CD14-positive monocyte (primary cell): ENCODE measurements around the gene ACVR1B. TPM values are rescaled to one million over a fixed set of nuclear protein-coding genes. Genes with fewer than 3 reads are reported as not detected.

Experiments used
- DNase-seq, 3 donors: peaks; one replicate each; pipeline ENCODE4 v3.0.0-alpha.2; 2011 to 2022
- H2AFZ ChIP-seq: 2 replicates; pipeline ENCODE4 v1.6.0; 2012; ENCODE audit warnings: mild to moderate bottlenecking, low read depth, low read length, inconsistent platforms; ENCODE audit not compliant: insufficient read depth, poor library complexity, severe bottlenecking
- H3K27ac ChIP-seq, 2 donors: 1 replicate in 1 of 2; 2 replicates in 1 of 2; pipeline ENCODE4 v1.5.1; 2012 to 2013; ENCODE audit warnings: low read length in 2 of 2, control low read depth in 1 of 2, inconsistent platforms in 1 of 2, low read depth in 1 of 2, mild to moderate bottlenecking in 1 of 2
- H3K27me3 ChIP-seq, 2 donors: one replicate each; pipeline versions ENCODE4 v1.6.0 to v1.6.1; 2011 to 2013; ENCODE audit warnings: low read length in 2 of 2; ENCODE audit not compliant: control insufficient read depth in 2 of 2, insufficient read depth in 2 of 2
- H3K36me3 ChIP-seq, 2 donors: replicated peaks in 1 of 2; 1 replicate in 1 of 2; 2 replicates in 1 of 2; pipeline versions ENCODE4 v1.5.1 to v1.6.1; 2012 to 2013; ENCODE audit warnings: low read length in 2 of 2, control low read depth in 1 of 2, inconsistent platforms in 1 of 2, mild to moderate bottlenecking in 1 of 2; ENCODE audit not compliant: insufficient read depth in 2 of 2, control insufficient read depth in 1 of 2
- H3K4me1 ChIP-seq, 2 donors: 1 replicate in 1 of 2; 2 replicates in 1 of 2; pipeline versions ENCODE4 v1.5.1 to v1.6.1; 2012 to 2013; ENCODE audit warnings: low read length in 2 of 2, control low read depth in 1 of 2, inconsistent platforms in 1 of 2, mild to moderate bottlenecking in 1 of 2, moderate library complexity in 1 of 2; ENCODE audit not compliant: insufficient read depth in 2 of 2, control insufficient read depth in 1 of 2
- H3K4me2 ChIP-seq: replicated peaks from 2 replicates; pipeline ENCODE3; 2012; ENCODE audit warnings: low read length, moderate library complexity, mild to moderate bottlenecking; ENCODE audit not compliant: poor library complexity, severe bottlenecking; ENCODE audit errors: extremely low read depth
- H3K4me3 ChIP-seq, 3 experiments: fragments of 200-600 bp in 1 of 3; sonication (generic) in 1 of 3; replicated peaks in 1 of 3; 1 replicate in 2 of 3; 2 replicates in 1 of 3; pipeline ENCODE4 v1.5.1; 2011 to 2013; ENCODE audit warnings: low read length in 3 of 3, mild to moderate bottlenecking in 3 of 3, control low read depth in 2 of 3, low read depth in 2 of 3, inconsistent platforms in 1 of 3, moderate library complexity in 1 of 3
- H3K79me2 ChIP-seq: 2 replicates; pipeline ENCODE4 v1.6.0; 2012; ENCODE audit warnings: mild to moderate bottlenecking, control low read depth, inconsistent platforms, low read length, moderate library complexity; ENCODE audit not compliant: insufficient read depth
- H3K9ac ChIP-seq: 2 replicates; pipeline ENCODE4 v1.6.0; 2017; ENCODE audit warnings: low read length, mild to moderate bottlenecking; ENCODE audit not compliant: insufficient read depth, poor library complexity, severe bottlenecking
- H3K9me3 ChIP-seq, 2 donors: replicated peaks in 1 of 2; 1 replicate in 1 of 2; 2 replicates in 1 of 2; pipeline versions ENCODE4 v1.5.1 to v1.6.1; 2012 to 2013; ENCODE audit warnings: low read length in 2 of 2, control low read depth in 1 of 2; ENCODE audit not compliant: control insufficient read depth in 1 of 2, insufficient read depth in 1 of 2
- H4K20me1 ChIP-seq: 2 replicates; pipeline ENCODE4 v1.6.0; 2012; ENCODE audit warnings: mild to moderate bottlenecking, low read length, control low read depth, moderate library complexity; ENCODE audit not compliant: insufficient read depth
- H3K27ac Mint-ChIP-seq, 7 donors: one replicate each; pipeline ENCODE4 v1.8.0; 2020; ENCODE audit warnings: mild to moderate bottlenecking in 7 of 7, mixed read lengths in 7 of 7, moderate library complexity in 6 of 7, inconsistent platforms in 2 of 7
- H3K27me3 Mint-ChIP-seq, 3 donors: one replicate each; pipeline ENCODE4 v1.8.0; 2021 to 2022; ENCODE audit warnings: low read depth in 3 of 3, mild to moderate bottlenecking in 3 of 3, mixed read lengths in 3 of 3, moderate library complexity in 3 of 3, inconsistent platforms in 1 of 3
- H3K36me3 Mint-ChIP-seq, 2 donors: one replicate each; pipeline ENCODE4 v1.8.0; 2020; ENCODE audit warnings: mixed read lengths in 2 of 2, inconsistent platforms in 1 of 2, mild to moderate bottlenecking in 1 of 2
- H3K4me1 Mint-ChIP-seq: one replicate; pipeline ENCODE4 v1.8.0; 2020; ENCODE audit warnings: mild to moderate bottlenecking, mixed read lengths
- H3K4me3 Mint-ChIP-seq, 2 donors: one replicate each; pipeline ENCODE4 v1.8.0; 2020; ENCODE audit warnings: mild to moderate bottlenecking in 2 of 2, mixed read lengths in 2 of 2, moderate library complexity in 1 of 2
- H3K9me3 Mint-ChIP-seq, 7 donors: one replicate each; pipeline ENCODE4 v1.8.0; 2020 to 2022; ENCODE audit warnings: mixed read lengths in 7 of 7, mild to moderate bottlenecking in 6 of 7, moderate library complexity in 6 of 7, inconsistent platforms in 2 of 7
- WGBS: methylation state at CpG from one replicate; pipeline ENCODE4 v1.1.5; 2013; ENCODE audit warnings: missing lambda C conversion rate; ENCODE audit not compliant: insufficient coverage; 5-methylcytosine and 5-hydroxymethylcytosine counted together
- intact Hi-C, 2 donors: fragments of 100-400 bp; cut with micrococcal nuclease; formaldehyde crosslinking; loops; one replicate each; pipeline versions ENCODE4 v1.15.0 to v1.15.1; 2023
- polyA plus RNA-seq, 3 donors: library from polyadenylated mRNA; depleted of rRNA in 1 of 3; unstranded in 2 of 3; stranded (reverse) in 1 of 3; fragments of 300-500 nt in 2 of 3; fragments of >200 nt in 1 of 3; fragmentation: Illumina TruSeq in 2 of 3; gene quantifications; 1 replicate in 2 of 3; 2 replicates in 1 of 3; pipeline ENCODE4 v1.2.3, GENCODE V29; 2012 to 2021
- TF ChIP-seq, protein P1 (sequence below): fragments of 200-600 bp; IDR thresholded peaks from one replicate; pipeline ENCODE4 v1.8.0; 2022; ENCODE audit warnings: antibody characterized with exemption, mild to moderate bottlenecking

ACVR1B gene
- polyA plus RNA-seq, 3 donors: 1.8 to 18.5 (median 3.9) TPM

DNA sequence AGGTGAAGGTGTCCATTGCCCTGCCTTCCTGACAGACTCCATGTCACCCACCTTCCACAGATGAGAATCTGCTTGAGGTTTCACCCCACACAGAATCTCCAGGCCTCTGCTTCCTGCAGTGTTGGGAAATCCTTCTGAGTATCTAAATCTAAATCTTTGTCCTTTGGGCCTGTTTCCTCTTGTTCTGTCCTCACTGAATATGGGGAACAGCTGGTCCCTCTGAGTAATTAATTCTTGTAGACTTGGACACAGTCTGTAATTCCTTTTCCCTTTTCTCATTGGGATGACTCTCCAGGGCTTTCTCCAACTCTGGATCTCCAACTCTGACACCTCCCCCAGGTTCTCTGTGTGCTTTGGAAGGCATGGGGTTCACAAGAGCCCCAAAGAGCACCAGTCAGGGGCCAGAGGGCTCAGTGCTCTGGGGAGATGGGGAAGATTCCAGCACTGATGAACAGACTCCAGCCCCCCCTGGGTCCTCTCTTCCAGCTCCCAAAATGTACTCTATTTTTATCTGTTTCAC lies 46.5 kb upstream of the ACVR1B start:
- H3K27me3 ChIP-seq: peaks cover 10 to 22% of the 10 kb centered on the region in 2 donors
- Mint-ChIP-seq H3K27me3 (peaks cover 19 to 27% (median 26%) of the 10 kb centered on the region in 3 donors), H3K4me3 (no peak overlapping the region), H3K9me3 (peaks cover 0 to 8% (median 0%) of the 10 kb centered on the region in 7 donors), H3K4me1 (peaks cover 29% of the 10 kb centered on the region), H3K36me3 (peaks cover 6 to 16% of the 10 kb centered on the region in 2 donors), H3K27ac (peak overlapping the region in 3 of 7 donors; percentile 5 to 53 (median 42))
- peaks cover 23 to 31% of the 10 kb centered on the region in 2 donors for H3K4me1 ChIP-seq
- no peaks in the 10 kb centered on the region for H3K79me2 ChIP-seq
- no peaks in the 10 kb centered on the region for H4K20me1 ChIP-seq
- H3K27ac ChIP-seq: no peak overlapping the region
- H3K9ac ChIP-seq: no peak overlapping the region
- no peaks in the 10 kb centered on the region for H3K36me3 ChIP-seq
- DNase-seq: no peak
- intact Hi-C loops: loop anchor here in 1 of 2 donors (2.0 kb wide), 1 partner anchor 34 kb away; no protein-coding TSS in a partner anchor
- H3K9me3 ChIP-seq: no peaks in the 10 kb centered on the region
- no peak overlapping the region for H3K4me3 ChIP-seq
- TF ChIP-seq, protein P1, sequence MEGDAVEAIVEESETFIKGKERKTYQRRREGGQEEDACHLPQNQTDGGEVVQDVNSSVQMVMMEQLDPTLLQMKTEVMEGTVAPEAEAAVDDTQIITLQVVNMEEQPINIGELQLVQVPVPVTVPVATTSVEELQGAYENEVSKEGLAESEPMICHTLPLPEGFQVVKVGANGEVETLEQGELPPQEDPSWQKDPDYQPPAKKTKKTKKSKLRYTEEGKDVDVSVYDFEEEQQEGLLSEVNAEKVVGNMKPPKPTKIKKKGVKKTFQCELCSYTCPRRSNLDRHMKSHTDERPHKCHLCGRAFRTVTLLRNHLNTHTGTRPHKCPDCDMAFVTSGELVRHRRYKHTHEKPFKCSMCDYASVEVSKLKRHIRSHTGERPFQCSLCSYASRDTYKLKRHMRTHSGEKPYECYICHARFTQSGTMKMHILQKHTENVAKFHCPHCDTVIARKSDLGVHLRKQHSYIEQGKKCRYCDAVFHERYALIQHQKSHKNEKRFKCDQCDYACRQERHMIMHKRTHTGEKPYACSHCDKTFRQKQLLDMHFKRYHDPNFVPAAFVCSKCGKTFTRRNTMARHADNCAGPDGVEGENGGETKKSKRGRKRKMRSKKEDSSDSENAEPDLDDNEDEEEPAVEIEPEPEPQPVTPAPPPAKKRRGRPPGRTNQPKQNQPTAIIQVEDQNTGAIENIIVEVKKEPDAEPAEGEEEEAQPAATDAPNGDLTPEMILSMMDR: no peak
- H2AFZ ChIP-seq: no peak overlapping the region
- H3K4me2 ChIP-seq: no peak overlapping the region

DNA sequence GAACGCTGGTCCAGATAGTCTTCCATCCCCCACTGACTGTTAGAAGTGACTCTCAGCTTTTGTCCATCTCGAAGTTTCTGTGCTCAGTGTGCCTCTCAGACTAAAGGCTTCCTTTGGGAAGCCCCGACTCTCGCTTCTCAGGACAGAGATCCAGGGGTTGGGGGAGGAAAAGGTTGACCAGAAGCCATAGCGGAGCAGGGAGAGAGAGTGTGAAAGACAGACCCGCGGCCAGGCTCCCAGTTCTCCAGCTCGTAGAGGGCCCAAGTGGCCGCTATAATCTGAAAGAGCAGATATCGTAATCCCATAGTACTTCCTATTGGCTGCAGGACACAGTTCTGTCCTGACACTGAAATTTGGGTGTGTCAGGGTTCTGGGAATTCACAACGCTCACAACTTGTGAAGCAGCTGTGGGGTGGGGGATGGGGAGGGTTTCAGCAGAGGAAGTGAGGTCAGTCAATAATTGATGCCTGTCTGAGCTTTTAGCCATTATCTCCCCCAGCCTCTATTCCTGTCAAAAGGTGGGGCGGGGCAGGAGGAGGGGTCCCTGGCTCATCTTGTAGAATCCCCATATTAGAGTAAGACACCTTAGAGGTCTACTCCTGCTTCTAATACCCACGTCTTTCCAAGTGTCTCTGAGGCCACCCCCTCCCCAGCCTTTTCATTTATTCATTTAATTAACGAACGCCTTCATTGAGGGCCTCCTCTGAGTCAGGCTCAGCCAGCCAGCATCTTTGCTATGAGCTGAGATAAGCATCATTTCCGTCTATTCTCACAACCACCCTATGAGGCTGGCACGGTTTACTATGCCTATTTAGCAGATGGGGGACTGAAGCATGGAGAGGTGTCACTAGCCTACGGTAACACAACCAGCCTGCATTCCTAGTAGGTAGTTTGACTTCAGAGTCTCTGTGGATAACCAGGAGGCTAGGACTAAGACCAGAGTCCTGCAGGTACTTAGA lies 45.7 kb upstream of the ACVR1B start:
- WGBS: 75% methylated on average over 11 of the region's 18 CpGs
- Histone ChIP-seq H3K9me3 (no peaks in the 10 kb centered on the region), H3K4me2 (no peak overlapping the region), H3K27ac (no peak overlapping the region), H3K79me2 (no peaks in the 10 kb centered on the region), H3K4me3 (no peak overlapping the region), H2AFZ (no peak overlapping the region), H4K20me1 (no peaks in the 10 kb centered on the region), H3K4me1 (peaks cover 28 to 39% of the 10 kb centered on the region in 2 donors), H3K36me3 (no peaks in the 10 kb centered on the region), H3K9ac (no peak overlapping the region), H3K27me3 (peaks cover 10 to 22% of the 10 kb centered on the region in 2 donors)
- Mint-ChIP-seq H3K27ac (peak overlapping the region in 4 of 7 donors; percentile 12 to 62 (median 52)), H3K4me1 (peaks cover 36% of the 10 kb centered on the region), H3K27me3 (peaks cover 19 to 27% (median 26%) of the 10 kb centered on the region in 3 donors), H3K4me3 (peak overlapping the region in 1 of 2 donors; percentile 52), H3K36me3 (peaks cover 6 to 16% of the 10 kb centered on the region in 2 donors), H3K9me3 (peaks cover 0 to 8% (median 0%) of the 10 kb centered on the region in 7 donors)
- intact Hi-C loops: loop anchor here in 1 of 2 donors (2.0 kb wide), 1 partner anchor 35 kb away; no protein-coding TSS in a partner anchor
- DNase-seq: peak in 2 of 3 donors; percentile 23 to 68
- TF ChIP-seq, protein P1: no peak
